HUES6 (cell line): ENCODE measurements around the gene BLVRB.
A peak's percentile ranks its signal among the peaks of the same experiment; 100 is the strongest.

ENCODE experiments used
- H3K27ac ChIP-seq: 2 replicates; pipeline ENCODE4 v1.7.0; 2013; ENCODE audit warnings: low read depth, mild to moderate bottlenecking, low read length, inconsistent platforms
- H3K27me3 ChIP-seq: 2 replicates; pipeline ENCODE4 v1.6.1; 2013; ENCODE audit warnings: low read length; ENCODE audit not compliant: control insufficient read depth, insufficient read depth
- H3K36me3 ChIP-seq: 2 replicates; pipeline ENCODE4 v1.6.1; 2013; ENCODE audit warnings: low read length; ENCODE audit not compliant: control insufficient read depth, insufficient read depth
- H3K4me1 ChIP-seq: 2 replicates; pipeline ENCODE4 v1.6.1; 2013; ENCODE audit warnings: low read length; ENCODE audit not compliant: control insufficient read depth, insufficient read depth
- H3K4me3 ChIP-seq: 2 replicates; pipeline ENCODE4 v1.5.1; 2013; ENCODE audit warnings: low read depth, low read length
- H3K9ac ChIP-seq: one replicate; pipeline ENCODE4 v1.6.1; 2013; ENCODE audit warnings: mild to moderate bottlenecking, low read length
- H3K9me3 ChIP-seq: 2 replicates; pipeline ENCODE4 v1.6.1; 2013; ENCODE audit warnings: low read depth, low read length; ENCODE audit not compliant: control insufficient read depth, insufficient read depth

BLVRB gene

DNA sequence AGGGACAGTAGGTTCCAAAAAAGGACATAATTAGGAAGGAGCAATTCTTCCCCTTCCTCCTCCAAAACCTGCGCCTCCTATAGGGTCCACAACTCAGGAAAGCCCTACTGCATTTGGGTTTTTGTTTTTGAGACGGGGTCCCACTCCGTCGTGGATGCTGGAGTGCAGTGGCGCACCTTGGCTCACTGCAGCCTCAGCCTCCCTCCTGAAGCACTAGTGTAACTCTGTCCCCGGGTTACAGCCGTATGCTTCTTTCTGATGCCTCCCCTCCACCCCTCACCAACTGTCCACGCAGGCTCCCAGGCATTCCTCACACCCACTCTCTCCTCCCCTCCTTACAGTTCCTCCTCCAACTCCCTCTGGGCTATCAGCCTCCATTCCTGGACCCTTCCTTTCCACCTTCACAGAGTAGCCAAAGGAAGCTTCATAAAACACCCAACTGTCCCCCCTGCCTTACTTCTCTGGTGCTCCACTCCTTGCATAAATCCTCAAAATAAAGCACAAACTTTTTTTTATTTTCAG, 19.2 kb downstream of the BLVRB start:
- no peak overlapping the region for H3K27ac ChIP-seq
- H3K9ac ChIP-seq, result peak overlapping the region; percentile 12
- peaks cover 14% of the 10 kb centered on the region for H3K36me3 ChIP-seq

DNA sequence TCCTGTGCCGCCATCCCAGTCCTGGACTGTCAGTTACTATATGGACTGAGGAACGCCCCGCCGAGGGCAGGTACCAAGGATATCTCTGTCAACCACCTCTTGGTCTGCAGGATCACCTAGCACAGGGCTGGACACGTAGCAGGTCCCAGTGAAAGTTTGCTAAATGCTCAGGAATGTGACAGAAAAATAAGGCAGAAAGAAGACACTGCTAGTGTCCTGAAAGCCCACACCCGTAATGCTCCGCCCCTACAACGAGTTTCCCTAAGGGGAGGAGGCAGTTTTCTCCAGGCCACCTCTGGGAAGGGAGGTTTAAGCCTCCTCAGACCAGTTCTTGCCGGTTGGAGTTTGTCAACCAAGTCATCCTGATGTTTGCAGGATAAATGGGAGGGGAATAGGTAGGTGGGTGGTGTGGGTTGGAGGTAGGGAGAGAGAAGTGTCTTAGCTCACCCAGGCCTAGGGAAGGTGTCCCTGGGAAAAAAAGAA, 19.7 kb downstream of the BLVRB start:
- Histone ChIP-seq H3K27ac (no peak overlapping the region), H3K27me3 (no peaks in the 10 kb centered on the region), H3K9me3 (no peaks in the 10 kb centered on the region), H3K9ac (peak overlapping the region; percentile 31), H3K4me1 (peaks cover 20% of the 10 kb centered on the region), H3K4me3 (no peak overlapping the region), H3K36me3 (peaks cover 19% of the 10 kb centered on the region)

More for the DNA sequence above, 19.2 kb downstream of the BLVRB start:
- Histone ChIP-seq H3K4me1 (peaks cover 24% of the 10 kb centered on the region), H3K4me3 (no peak overlapping the region), H3K27me3 (no peaks in the 10 kb centered on the region), H3K9me3 (no peaks in the 10 kb centered on the region)

DNA sequence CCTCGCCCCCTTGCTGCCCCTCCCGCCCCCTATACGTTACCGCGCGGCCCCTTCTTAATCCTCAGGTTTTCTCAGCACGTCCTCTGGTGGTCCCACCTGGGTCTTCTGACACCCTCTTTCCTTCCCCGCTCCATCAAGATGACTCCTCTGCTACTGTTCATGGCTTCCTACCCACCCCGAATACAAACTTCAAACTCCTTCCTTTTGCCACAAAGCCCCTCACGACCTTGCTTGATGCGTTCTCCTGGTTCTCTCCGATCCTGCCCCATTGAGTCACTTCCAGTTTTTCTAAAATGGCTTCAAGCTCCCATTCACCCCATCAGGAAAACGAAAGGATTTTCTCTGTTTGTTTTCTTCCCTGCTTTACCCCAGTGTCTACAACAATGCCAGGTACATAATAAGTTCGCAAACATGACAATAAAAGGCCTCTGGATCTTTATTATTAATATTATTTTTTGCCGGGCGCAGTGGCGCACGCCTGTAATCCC, 20.7 kb downstream of the BLVRB start:
- Histone ChIP-seq H3K27ac (peak overlapping the region; percentile 15; the same call in 1 of the 2 replicates), H3K4me3 (peak overlapping the region; percentile 97), H3K4me1 (peaks cover 20% of the 10 kb centered on the region), H3K9ac (peak overlapping the region; percentile 41), H3K36me3 (peaks cover 27% of the 10 kb centered on the region), H3K27me3 (no peaks in the 10 kb centered on the region), H3K9me3 (no peaks in the 10 kb centered on the region)

DNA sequence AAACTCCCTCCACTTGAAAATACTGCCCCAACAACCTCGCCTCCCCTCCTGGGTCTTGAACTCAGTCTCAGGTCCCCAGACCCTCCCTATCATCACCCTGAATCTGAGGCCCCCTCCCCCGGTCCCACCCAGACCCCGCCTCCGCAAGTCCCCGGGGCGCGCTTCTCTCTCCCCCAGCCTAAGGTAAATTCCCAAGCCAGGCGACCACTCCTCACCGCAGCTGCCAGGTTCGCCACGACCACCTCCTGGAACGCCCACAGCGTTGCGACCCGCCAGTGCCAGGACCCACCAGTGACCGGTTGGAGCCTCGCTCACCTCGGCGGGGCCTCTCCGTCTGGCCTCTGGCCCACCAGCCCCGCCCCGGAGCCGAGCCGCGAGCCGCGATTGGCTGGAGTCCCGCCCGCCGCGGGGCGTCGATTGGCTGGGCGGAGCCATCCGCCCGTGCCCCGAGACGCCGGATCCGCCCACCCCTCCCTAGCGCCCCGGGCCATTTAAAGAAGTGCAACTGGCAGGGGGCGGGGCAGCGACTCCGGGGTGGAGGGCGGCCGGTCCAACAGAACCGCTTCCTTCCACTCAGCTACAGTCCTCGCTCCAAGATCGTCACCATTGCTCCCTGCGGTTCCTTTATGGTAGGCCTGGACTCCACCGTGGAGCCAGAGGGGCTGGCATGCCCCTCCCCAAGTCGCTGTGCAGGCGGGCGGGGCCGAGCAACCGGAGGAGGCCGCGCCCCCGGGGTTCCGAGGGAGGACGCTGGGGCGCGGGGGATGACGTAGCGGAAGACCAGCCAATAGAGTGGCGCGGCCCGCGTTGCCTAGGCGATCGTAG, 21.3 kb downstream of the BLVRB start, which contains the start of gene SERTAD3:
SERTAD3 (minus strand) TSS at position 336 of the 825 bp plus-strand sequence. CDS start 2,255 bp downstream, outside the sequence.
- Histone ChIP-seq H3K36me3 (peaks cover 27% of the 10 kb centered on the region), H3K27me3 (no peaks in the 10 kb centered on the region), H3K4me1 (peaks cover 20% of the 10 kb centered on the region), H3K4me3 (peak within 1 kb of the TSS; percentile 97), H3K9me3 (no peaks in the 10 kb centered on the region), H3K9ac (peak within 1 kb of the TSS; percentile 94), H3K27ac (peak within 1 kb of the TSS; percentile 72)

DNA sequence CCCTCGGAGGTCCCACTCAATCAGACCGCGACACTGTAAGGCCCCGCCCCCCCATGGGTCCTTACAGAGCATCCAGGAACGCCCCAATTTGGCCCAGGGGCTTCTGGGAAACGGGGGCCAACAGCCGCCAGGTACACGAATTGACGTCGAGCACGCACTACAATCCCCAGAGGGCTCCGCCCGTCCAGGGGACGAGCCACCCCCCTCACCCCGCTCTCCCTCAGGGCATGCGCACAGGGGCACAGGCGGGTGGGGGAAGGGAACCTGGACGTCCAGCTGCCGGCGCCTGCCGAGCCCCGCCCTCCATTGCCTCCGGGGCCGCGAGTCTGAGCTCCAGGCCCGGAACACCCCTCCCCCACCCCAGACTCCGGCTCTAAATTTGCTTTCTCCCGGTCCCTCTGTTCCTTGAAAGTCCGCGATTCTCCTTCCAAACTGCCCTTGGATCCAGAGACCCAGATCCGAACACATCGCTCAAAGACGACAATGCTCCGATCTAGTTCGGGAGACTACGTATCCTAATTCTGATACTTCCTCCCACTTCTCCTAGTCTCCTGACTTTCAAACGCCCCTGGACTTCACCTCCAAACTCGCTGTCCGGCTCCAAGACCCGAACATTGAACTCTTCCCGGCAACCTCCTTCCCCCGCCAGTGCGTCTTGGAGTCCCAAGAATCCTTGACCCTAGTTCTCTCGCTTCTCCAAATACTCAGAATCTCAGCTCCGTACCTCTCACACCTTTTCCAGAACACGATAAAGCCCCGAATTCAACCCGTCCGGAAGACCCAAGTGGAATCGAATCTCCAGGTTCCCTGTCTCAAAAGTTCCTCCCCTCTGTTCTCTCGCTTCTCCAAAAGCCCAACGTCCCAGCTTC, 22.2 kb downstream of the BLVRB start:
- Histone ChIP-seq H3K36me3 (peaks cover 27% of the 10 kb centered on the region), H3K9me3 (no peaks in the 10 kb centered on the region)

DNA sequence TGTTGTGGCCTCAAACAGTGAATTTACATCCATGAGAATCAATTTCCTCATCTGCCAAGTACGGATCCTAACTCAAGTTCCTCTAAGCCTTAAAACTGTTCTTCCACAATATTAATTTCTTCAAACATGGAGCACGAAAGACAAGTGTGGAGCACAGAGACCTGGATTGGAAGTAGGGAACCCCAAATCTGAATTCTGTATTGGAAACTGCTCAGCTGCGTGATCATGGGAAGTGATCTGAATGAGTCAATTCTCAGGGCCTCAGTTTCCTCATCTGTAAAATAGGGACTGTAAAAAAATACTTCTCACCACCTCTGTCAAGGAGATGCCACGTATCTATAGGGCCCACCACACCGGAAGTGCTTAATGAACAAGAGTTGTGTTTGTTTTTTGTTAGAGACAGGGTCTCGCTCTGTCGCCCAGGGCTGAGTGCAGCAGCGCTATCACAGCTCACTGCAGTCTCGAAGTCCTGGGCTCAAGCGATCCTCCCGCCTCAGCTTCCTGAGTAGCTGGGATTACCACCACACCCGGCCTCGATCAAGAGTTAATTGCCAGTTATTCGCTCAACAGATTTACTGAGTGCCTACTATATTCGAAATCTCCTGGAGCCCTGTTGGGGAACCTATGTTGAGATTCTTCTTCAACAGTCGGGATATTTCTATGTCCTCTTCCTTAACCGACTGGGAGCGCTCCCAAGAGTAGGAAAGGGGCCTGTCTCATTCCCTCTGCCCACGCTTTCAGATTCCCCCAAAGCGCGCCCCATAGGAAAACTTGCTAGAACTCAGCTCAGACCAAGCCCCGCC, 23.0 kb downstream of the BLVRB start:
- Histone ChIP-seq H3K9me3 (no peaks in the 10 kb centered on the region), H3K27me3 (no peaks in the 10 kb centered on the region), H3K27ac (peak overlapping the region; percentile 52; the same call in 1 of the 2 replicates), H3K9ac (peak overlapping the region; percentile 63), H3K4me1 (peaks cover 20% of the 10 kb centered on the region), H3K4me3 (peak overlapping the region; percentile 97), H3K36me3 (peaks cover 22% of the 10 kb centered on the region)

More for the DNA sequence above, 22.2 kb downstream of the BLVRB start:
- Histone ChIP-seq H3K27me3 (no peaks in the 10 kb centered on the region), H3K27ac (peak overlapping the region; percentile 72; the same call in 1 of the 2 replicates), H3K4me1 (peaks cover 20% of the 10 kb centered on the region), H3K4me3 (peak overlapping the region; percentile 97), H3K9ac (peak overlapping the region; percentile 94)

DNA sequence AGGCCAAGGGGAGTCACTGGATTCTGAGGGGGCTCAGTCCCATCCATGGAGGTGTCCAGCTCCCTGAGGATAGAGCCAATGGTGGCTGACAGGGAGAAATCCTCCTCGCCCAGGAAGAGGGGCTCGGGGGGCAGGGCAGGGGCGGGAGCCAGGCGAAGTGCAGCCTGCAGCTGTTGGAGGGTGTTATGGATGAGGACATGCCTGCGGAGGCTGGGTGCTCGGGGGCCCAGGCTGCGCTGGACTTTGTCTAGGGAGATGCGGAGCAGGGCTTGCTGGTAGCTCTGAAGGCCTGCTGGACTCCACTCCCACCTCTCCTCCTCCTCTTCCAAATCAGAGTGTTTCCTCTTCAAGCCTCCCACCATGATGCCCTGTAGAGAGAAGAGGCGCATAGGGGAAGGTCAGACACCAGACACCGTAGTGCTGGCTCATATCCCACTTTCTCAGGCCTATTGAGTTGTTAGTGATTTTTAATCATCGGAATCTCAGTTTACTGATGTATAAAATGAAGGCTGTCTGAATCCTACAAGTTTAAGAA, 23.8 kb downstream of the BLVRB start:
- Histone ChIP-seq H3K27ac (no peak overlapping the region), H3K4me1 (peaks cover 20% of the 10 kb centered on the region), H3K9me3 (no peaks in the 10 kb centered on the region), H3K36me3 (peaks cover 22% of the 10 kb centered on the region), H3K4me3 (peak overlapping the region; percentile 97; the same call in 1 of the 2 replicates), H3K27me3 (no peaks in the 10 kb centered on the region), H3K9ac (peak overlapping the region; percentile 63)

DNA sequence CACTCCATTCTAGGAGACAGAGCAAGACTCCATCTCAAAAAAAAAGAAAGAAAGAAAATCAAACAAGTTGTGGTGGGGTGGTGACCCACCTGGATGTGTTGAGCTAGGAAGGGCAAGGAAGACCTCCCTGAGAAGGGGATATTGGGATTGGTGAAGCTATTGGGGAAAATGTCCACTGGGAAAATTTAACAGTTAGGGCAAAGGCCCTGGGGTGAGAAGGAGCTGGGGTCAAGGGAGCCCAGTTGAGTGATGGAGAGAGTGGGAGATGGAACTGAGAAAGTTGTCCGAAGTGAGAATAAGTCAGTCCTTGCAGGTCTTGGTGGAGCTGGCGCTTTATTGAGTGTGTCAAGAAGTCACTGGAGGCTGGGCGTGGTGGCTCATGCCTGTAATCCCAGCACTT, 27.3 kb downstream of the BLVRB start:
- H3K36me3 ChIP-seq, result peaks cover 22% of the 10 kb centered on the region
- no peaks in the 10 kb centered on the region for H3K9me3 ChIP-seq
- no peaks in the 10 kb centered on the region for H3K27me3 ChIP-seq
- H3K27ac ChIP-seq, result no peak overlapping the region
- no peak overlapping the region for H3K9ac ChIP-seq
- no peak overlapping the region for H3K4me3 ChIP-seq
- H3K4me1 ChIP-seq, result peaks cover 14% of the 10 kb centered on the region

DNA sequence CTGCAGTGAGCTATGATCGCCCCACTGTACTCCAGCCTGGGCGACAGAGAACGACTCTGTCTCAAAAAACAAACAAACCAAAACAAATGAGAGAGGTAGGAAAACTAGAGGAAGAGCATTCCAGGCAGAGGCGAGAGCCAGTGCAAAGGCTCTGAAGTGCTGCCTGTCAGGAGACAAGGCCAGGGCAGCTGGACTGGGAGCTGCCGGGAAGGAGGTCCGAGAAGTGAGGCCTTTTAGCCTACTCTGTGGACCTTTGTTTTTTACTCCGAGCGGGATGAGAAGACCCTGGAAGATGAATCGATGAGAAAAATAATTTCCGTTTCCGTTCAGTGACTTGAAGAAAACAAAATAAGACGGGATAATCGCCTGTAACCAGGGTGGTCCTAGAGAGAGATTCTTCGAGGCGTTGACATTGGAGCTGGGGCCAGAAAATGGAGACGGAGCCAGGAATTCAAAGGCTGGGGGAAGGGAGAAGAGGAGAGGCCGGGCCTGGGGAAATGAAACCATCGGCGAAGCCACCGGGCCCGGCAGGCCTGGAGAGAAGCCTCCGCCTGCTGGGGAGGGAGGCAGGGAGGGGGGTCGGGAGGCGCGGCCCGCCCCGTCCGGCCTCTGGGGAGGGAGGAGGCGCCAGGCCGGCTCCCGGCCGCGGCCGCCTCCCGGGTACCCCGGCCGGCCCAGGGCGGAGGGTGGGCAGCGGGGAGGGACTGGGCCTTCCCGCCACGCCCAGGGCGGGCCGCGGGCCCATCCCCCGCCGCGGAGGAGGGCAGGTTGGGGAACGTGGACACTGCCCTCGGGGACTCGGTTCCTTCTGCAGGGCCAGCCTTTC, 31.9 kb downstream of the BLVRB start:
- Histone ChIP-seq H3K9ac (peak overlapping the region; percentile 83), H3K27ac (peak overlapping the region; percentile 83), H3K4me3 (peak overlapping the region; percentile 56), H3K9me3 (no peaks in the 10 kb centered on the region), H3K36me3 (no peaks in the 10 kb centered on the region), H3K4me1 (peaks cover 15% of the 10 kb centered on the region), H3K27me3 (no peaks in the 10 kb centered on the region)
